ENCODE results near the gene MAD1L1.

DNA sequence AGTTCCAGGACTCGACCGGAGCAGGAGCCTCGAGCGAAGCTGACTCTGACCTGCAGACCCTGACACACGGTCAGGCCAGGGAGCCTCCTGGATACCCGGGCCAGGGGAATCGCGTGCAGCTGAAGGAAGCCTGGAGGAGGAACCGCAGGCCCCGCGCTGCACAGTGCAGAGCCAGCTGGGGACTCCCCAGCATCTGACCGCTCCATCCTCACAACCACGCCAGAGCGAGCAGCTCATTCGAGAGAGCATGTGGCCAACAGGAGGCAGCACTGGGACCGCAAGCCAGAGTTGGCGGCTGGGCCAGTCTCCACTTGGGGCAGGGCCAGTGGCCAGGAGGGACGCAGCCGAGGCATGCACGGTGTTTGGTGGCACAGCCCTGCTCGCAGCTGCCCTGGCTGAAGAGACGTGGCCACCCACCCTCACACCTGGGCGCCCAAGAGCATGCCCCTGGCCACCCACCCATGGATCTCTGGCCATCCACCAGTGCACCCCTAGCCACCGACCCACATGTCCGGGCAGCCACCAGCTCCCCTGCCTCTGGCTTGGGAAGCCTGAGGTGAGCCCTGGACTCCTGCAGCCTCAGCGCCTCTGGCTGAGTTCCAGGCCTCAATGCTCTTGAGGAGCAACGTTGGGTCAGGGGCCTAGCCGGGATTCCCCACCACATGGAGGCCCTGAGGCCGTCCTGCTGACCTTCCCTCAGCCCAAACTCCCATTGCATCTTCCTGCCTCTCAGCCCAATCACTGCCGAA lies 348.7 kb downstream of the MAD1L1 start:
- TF ChIP-seq POLR2AphosphoS5 (IDR thresholded peaks at IDR 0.05; ENCODE audit: low read depth, low read length) (no peak), TAF1 (IDR thresholded peaks at IDR 0.05; ENCODE audit: borderline replicate concordance, low read depth, low read length) (no peak)
